HepG2 (cell line): ENCODE measurements around the gene POLD3. TPM values are rescaled to one million over a fixed set of nuclear protein-coding genes. Genes with fewer than 3 reads are reported as not detected.

Experiments
- CENPX ChIP-seq: sonication (generic); formaldehyde crosslinking; IDR thresholded peaks from 2 replicates; pipeline ENCODE4 v1.9.0; 2021; ENCODE audit warnings: mild to moderate bottlenecking, missing genetic modification reagents, moderate library complexity
- ZNF333 ChIP-seq: sonication (generic); formaldehyde crosslinking; IDR thresholded peaks from 2 replicates; pipeline ENCODE4 v1.4.0; 2020; ENCODE audit warnings: mild to moderate bottlenecking, missing genetic modification reagents, borderline replicate concordance
- polyA plus RNA-seq, 8 experiments: library from polyadenylated mRNA; depleted of rRNA in 3 of 8; stranded (reverse) in 7 of 8; unstranded in 1 of 8; fragments of >200 nt; fragmentation: Illumina TruSeq in 4 of 8; extraction: Trizol in 4 of 8; gene quantifications; 2 replicates each; pipeline versions ENCODE4 v1.2.1 to v1.2.3, GENCODE V29; 2011 to 2016; ENCODE audit warnings: low read depth in 4 of 8, missing spikeins in 1 of 8, mixed read lengths in 1 of 8; ENCODE audit not compliant: insufficient read depth in 1 of 8
- total RNA-seq, 5 experiments: library from RNA; depleted of rRNA; stranded (reverse); fragments of >200 nt; fragmentation: Illumina TruSeq; extraction: Trizol; gene quantifications; 2 replicates each; pipeline ENCODE4 v1.2.3, GENCODE V29; 2016; ENCODE audit warnings: low read depth in 1 of 5
- TF ChIP-seq, protein P1 (sequence below): sonication (generic); formaldehyde crosslinking; IDR thresholded peaks from 2 replicates; pipeline ENCODE4; 2020; ENCODE audit warnings: missing genetic modification reagents, mild to moderate bottlenecking, borderline replicate concordance
- TF ChIP-seq, protein P2 (sequence below): sonication (generic); formaldehyde crosslinking; IDR thresholded peaks from 2 replicates; pipeline ENCODE4 v1.4.0; 2020; ENCODE audit warnings: mild to moderate bottlenecking, missing genetic modification reagents
- TF ChIP-seq, protein P3 (sequence below): sonication (generic); formaldehyde crosslinking; IDR thresholded peaks from 2 replicates; pipeline ENCODE4 v1.8.1; 2023; ENCODE audit warnings: mild to moderate bottlenecking, missing genetic modification reagents
- TF ChIP-seq, protein P4 (sequence below): IDR thresholded peaks from 2 replicates; pipeline ENCODE4 v1.6.1; 2016; ENCODE audit warnings: low read depth, missing genetic modification reagents, missing compliant biosample characterization
- TF ChIP-seq, protein P5 (sequence below): sonication (generic); formaldehyde crosslinking; IDR thresholded peaks from 2 replicates; pipeline ENCODE4 v1.8.0; 2022; ENCODE audit warnings: mild to moderate bottlenecking, missing genetic modification reagents, moderate library complexity
- TF ChIP-seq, protein P6 (sequence below): sonication (generic); formaldehyde crosslinking; conservative IDR thresholded peaks from 2 replicates; pipeline ENCODE4 v1.5.0; 2020; ENCODE audit warnings: missing genetic modification reagents

The POLD3 gene
- total and polyA plus RNA-seq, 2 of the 13 experiments (the other 11 are each of a cell fraction or from before 2014, with no cell fraction given), result 6.3 to 18.9 TPM

DNA sequence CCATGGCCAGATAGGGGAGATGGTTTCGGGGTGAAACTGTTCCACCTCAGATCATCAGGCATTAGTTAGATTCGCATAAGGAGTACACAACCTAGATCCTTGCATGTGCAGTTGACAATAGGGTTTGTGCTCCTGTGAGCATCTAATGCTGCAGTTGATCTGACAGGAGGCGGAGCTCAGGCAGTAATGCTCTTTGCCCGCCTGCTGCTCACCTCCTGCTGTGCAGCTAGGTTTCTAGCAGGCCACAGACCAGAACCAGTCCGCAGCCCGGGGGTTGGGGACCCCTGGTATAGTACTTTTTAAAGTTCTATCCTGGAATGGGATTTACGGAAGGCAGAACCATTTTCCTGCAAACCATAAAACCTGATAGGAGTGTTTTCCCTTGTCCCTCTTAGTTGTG lies 54.6 kb downstream of the POLD3 start (continued):
- TF ChIP-seq, protein P1, sequence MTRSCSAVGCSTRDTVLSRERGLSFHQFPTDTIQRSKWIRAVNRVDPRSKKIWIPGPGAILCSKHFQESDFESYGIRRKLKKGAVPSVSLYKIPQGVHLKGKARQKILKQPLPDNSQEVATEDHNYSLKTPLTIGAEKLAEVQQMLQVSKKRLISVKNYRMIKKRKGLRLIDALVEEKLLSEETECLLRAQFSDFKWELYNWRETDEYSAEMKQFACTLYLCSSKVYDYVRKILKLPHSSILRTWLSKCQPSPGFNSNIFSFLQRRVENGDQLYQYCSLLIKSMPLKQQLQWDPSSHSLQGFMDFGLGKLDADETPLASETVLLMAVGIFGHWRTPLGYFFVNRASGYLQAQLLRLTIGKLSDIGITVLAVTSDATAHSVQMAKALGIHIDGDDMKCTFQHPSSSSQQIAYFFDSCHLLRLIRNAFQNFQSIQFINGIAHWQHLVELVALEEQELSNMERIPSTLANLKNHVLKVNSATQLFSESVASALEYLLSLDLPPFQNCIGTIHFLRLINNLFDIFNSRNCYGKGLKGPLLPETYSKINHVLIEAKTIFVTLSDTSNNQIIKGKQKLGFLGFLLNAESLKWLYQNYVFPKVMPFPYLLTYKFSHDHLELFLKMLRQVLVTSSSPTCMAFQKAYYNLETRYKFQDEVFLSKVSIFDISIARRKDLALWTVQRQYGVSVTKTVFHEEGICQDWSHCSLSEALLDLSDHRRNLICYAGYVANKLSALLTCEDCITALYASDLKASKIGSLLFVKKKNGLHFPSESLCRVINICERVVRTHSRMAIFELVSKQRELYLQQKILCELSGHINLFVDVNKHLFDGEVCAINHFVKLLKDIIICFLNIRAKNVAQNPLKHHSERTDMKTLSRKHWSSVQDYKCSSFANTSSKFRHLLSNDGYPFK, result no peak
- TF ChIP-seq, protein P2, sequence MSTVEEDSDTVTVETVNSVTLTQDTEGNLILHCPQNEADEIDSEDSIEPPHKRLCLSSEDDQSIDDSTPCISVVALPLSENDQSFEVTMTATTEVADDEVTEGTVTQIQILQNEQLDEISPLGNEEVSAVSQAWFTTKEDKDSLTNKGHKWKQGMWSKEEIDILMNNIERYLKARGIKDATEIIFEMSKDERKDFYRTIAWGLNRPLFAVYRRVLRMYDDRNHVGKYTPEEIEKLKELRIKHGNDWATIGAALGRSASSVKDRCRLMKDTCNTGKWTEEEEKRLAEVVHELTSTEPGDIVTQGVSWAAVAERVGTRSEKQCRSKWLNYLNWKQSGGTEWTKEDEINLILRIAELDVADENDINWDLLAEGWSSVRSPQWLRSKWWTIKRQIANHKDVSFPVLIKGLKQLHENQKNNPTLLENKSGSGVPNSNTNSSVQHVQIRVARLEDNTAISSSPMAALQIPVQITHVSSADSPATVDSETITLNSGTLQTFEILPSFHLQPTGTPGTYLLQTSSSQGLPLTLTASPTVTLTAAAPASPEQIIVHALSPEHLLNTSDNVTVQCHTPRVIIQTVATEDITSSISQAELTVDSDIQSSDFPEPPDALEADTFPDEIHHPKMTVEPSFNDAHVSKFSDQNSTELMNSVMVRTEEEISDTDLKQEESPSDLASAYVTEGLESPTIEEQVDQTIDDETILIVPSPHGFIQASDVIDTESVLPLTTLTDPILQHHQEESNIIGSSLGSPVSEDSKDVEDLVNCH, result no peak
- TF ChIP-seq, protein P3, sequence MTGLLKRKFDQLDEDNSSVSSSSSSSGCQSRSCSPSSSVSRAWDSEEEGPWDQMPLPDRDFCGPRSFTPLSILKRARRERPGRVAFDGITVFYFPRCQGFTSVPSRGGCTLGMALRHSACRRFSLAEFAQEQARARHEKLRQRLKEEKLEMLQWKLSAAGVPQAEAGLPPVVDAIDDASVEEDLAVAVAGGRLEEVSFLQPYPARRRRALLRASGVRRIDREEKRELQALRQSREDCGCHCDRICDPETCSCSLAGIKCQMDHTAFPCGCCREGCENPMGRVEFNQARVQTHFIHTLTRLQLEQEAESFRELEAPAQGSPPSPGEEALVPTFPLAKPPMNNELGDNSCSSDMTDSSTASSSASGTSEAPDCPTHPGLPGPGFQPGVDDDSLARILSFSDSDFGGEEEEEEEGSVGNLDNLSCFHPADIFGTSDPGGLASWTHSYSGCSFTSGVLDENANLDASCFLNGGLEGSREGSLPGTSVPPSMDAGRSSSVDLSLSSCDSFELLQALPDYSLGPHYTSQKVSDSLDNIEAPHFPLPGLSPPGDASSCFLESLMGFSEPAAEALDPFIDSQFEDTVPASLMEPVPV, result no peak
- TF ChIP-seq, protein P4, sequence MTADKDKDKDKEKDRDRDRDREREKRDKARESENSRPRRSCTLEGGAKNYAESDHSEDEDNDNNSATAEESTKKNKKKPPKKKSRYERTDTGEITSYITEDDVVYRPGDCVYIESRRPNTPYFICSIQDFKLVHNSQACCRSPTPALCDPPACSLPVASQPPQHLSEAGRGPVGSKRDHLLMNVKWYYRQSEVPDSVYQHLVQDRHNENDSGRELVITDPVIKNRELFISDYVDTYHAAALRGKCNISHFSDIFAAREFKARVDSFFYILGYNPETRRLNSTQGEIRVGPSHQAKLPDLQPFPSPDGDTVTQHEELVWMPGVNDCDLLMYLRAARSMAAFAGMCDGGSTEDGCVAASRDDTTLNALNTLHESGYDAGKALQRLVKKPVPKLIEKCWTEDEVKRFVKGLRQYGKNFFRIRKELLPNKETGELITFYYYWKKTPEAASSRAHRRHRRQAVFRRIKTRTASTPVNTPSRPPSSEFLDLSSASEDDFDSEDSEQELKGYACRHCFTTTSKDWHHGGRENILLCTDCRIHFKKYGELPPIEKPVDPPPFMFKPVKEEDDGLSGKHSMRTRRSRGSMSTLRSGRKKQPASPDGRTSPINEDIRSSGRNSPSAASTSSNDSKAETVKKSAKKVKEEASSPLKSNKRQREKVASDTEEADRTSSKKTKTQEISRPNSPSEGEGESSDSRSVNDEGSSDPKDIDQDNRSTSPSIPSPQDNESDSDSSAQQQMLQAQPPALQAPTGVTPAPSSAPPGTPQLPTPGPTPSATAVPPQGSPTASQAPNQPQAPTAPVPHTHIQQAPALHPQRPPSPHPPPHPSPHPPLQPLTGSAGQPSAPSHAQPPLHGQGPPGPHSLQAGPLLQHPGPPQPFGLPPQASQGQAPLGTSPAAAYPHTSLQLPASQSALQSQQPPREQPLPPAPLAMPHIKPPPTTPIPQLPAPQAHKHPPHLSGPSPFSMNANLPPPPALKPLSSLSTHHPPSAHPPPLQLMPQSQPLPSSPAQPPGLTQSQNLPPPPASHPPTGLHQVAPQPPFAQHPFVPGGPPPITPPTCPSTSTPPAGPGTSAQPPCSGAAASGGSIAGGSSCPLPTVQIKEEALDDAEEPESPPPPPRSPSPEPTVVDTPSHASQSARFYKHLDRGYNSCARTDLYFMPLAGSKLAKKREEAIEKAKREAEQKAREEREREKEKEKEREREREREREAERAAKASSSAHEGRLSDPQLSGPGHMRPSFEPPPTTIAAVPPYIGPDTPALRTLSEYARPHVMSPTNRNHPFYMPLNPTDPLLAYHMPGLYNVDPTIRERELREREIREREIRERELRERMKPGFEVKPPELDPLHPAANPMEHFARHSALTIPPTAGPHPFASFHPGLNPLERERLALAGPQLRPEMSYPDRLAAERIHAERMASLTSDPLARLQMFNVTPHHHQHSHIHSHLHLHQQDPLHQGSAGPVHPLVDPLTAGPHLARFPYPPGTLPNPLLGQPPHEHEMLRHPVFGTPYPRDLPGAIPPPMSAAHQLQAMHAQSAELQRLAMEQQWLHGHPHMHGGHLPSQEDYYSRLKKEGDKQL (CRISPR knock-in tag), result no peak
- no peak for TF ChIP-seq ZNF333 (CRISPR knock-in tag)
- TF ChIP-seq, protein P5, sequence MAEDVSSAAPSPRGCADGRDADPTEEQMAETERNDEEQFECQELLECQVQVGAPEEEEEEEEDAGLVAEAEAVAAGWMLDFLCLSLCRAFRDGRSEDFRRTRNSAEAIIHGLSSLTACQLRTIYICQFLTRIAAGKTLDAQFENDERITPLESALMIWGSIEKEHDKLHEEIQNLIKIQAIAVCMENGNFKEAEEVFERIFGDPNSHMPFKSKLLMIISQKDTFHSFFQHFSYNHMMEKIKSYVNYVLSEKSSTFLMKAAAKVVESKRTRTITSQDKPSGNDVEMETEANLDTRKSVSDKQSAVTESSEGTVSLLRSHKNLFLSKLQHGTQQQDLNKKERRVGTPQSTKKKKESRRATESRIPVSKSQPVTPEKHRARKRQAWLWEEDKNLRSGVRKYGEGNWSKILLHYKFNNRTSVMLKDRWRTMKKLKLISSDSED (CRISPR knock-in tag), result no peak
- TF ChIP-seq CENPX, result no peak
- TF ChIP-seq, protein P6, sequence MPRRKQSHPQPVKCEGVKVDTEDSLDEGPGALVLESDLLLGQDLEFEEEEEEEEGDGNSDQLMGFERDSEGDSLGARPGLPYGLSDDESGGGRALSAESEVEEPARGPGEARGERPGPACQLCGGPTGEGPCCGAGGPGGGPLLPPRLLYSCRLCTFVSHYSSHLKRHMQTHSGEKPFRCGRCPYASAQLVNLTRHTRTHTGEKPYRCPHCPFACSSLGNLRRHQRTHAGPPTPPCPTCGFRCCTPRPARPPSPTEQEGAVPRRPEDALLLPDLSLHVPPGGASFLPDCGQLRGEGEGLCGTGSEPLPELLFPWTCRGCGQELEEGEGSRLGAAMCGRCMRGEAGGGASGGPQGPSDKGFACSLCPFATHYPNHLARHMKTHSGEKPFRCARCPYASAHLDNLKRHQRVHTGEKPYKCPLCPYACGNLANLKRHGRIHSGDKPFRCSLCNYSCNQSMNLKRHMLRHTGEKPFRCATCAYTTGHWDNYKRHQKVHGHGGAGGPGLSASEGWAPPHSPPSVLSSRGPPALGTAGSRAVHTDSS (CRISPR knock-in tag), result no peak
